Right lobe of liver (tissue), 4 donors: ENCODE results near the gene GLT1D1.

Experiments
- POLR2A ChIP-seq: fragments of 450-650 bp; IDR thresholded peaks from one replicate; pipeline ENCODE4 v1.6.1; 2017; ENCODE audit warnings: antibody characterized with exemption, mild to moderate bottlenecking
- TF ChIP-seq, protein P1 (sequence below), 4 donors: fragments of 200-600 bp in 3 of 4; fragments of 450-650 bp in 1 of 4; IDR thresholded peaks; one replicate each; pipeline versions ENCODE4 v1.5.1 to v1.8.0; 2016 to 2022; ENCODE audit warnings: antibody characterized with exemption in 4 of 4, mild to moderate bottlenecking in 2 of 4
- donor health status: DM: no; HTN: no; CAD: no.
- donor health status: DM: no; HTN: no; CAD: no.
- donor health status: DM: no; HTN: yes; CAD: no.

DNA sequence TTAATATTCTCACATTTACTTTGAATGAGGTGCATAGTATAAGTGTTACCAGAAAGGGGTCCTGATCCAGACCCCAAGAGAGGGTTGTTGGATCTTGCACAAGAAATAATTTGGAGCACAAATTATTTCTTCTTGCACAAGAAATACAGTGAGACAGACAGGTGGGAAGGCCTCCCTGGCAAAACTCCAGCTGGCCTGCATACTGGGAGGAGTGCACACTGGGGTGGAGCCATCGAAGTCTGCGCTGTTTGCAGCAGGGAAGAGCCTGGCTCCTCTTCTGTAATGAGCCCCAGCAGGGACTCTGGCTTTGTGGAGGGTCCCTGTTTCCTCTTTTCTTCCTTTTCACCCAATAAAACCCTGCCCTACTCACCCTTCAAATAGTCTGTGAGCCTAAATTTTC lies 141.6 kb downstream of the GLT1D1 start:
- TF ChIP-seq, protein P1, sequence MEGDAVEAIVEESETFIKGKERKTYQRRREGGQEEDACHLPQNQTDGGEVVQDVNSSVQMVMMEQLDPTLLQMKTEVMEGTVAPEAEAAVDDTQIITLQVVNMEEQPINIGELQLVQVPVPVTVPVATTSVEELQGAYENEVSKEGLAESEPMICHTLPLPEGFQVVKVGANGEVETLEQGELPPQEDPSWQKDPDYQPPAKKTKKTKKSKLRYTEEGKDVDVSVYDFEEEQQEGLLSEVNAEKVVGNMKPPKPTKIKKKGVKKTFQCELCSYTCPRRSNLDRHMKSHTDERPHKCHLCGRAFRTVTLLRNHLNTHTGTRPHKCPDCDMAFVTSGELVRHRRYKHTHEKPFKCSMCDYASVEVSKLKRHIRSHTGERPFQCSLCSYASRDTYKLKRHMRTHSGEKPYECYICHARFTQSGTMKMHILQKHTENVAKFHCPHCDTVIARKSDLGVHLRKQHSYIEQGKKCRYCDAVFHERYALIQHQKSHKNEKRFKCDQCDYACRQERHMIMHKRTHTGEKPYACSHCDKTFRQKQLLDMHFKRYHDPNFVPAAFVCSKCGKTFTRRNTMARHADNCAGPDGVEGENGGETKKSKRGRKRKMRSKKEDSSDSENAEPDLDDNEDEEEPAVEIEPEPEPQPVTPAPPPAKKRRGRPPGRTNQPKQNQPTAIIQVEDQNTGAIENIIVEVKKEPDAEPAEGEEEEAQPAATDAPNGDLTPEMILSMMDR (IDR thresholded peaks at IDR 0.05) = no peak
- TF ChIP-seq POLR2A = no peak
